A673 (cell line): ENCODE data around the gene SLC34A2. TPM values are rescaled to one million over a fixed set of nuclear protein-coding genes. Genes with fewer than 3 reads are reported as not detected.

Experiments used
- BruUV-seq: library from RNA; stranded (reverse); fragments of 400-500 nt; replicated peaks from 2 replicates; lab custom pipeline; 2021; lab: Mats Ljungman, UMichigan
- CTCF ChIA-PET: fragments of 300-600 bp; sonication (Branson Sonifier 250); formaldehyde crosslinking; loops from one replicate; lab custom pipeline; 2022; ENCODE audit warnings: antibody characterized with exemption; lab: Charles Lee
- POLR2A ChIA-PET: fragments of 300-600 bp; sonication (Branson Sonifier 250); formaldehyde crosslinking; loops from one replicate; lab custom pipeline; 2022; ENCODE audit warnings: antibody characterized with exemption; ENCODE audit not compliant: low non-redundant PET; lab: Charles Lee
- DNase-seq: peaks from one replicate; pipeline ENCODE4 v3.0.0-alpha.2; 2015; ENCODE audit warnings: low spot score
- H3K27ac ChIP-seq: fragments of 200-600 bp; sonication (generic); 2 replicates; pipeline ENCODE4 v1.5.1; 2016; ENCODE audit warnings: mixed run types, low read depth, mild to moderate bottlenecking, mixed read lengths, antibody characterized with exemption, low read length; ENCODE audit not compliant: poor library complexity, severe bottlenecking
- H3K27me3 ChIP-seq: fragments of 200-600 bp; sonication (generic); replicated peaks from 2 replicates; pipeline ENCODE4 v1.6.1; 2017; ENCODE audit warnings: mixed run types, low read depth, mild to moderate bottlenecking, mixed read lengths, antibody characterized with exemption, low read length; ENCODE audit not compliant: insufficient read depth, poor library complexity
- H3K36me3 ChIP-seq: fragments of 200-600 bp; sonication (generic); 2 replicates; pipeline ENCODE4 v1.6.1; 2016; ENCODE audit warnings: mixed run types, mild to moderate bottlenecking, mixed read lengths, antibody characterized with exemption, low read length; ENCODE audit not compliant: insufficient read depth, poor library complexity, severe bottlenecking
- H3K4me1 ChIP-seq: fragments of 200-600 bp; sonication (generic); 2 replicates; pipeline ENCODE4 v1.6.1; 2017; ENCODE audit warnings: mixed run types, mild to moderate bottlenecking, mixed read lengths, antibody characterized with exemption, low read length; ENCODE audit not compliant: insufficient read depth, poor library complexity, severe bottlenecking
- H3K4me3 ChIP-seq: fragments of 200-600 bp; sonication (generic); 2 replicates; pipeline ENCODE4 v1.5.1; 2016; ENCODE audit warnings: low read depth, mixed run types, mild to moderate bottlenecking, mixed read lengths, low read length; ENCODE audit not compliant: poor library complexity, severe bottlenecking
- H3K9me3 ChIP-seq: fragments of 200-600 bp; sonication (generic); 2 replicates; pipeline ENCODE4 v1.6.1; 2016; ENCODE audit warnings: mixed run types, low read depth, mild to moderate bottlenecking, mixed read lengths, antibody characterized with exemption, low read length; ENCODE audit not compliant: poor library complexity, severe bottlenecking
- CTCF ChIP-seq: fragments of 300-800, 200-600 bp; sonication (generic); conservative IDR thresholded peaks from 2 replicates; pipeline ENCODE4 v1.5.1; 2017; ENCODE audit warnings: low read depth, mild to moderate bottlenecking, antibody characterized with exemption, low read length, moderate library complexity, mixed read lengths
- EZH2 ChIP-seq: fragments of 200-600 bp; sonication (generic); IDR thresholded peaks from 2 replicates; pipeline ENCODE4 v1.6.1; 2017; ENCODE audit warnings: borderline replicate concordance, low read depth, mild to moderate bottlenecking, mixed read lengths, antibody characterized with exemption, low read length; ENCODE audit not compliant: poor library complexity, severe bottlenecking
- intact Hi-C: fragments of 100-400 bp; cut with micrococcal nuclease; formaldehyde crosslinking; loops from one replicate; pipeline ENCODE4 v1.10.0; 2022; ENCODE audit not compliant: unreplicated experiment
- total RNA-seq: library from RNA; stranded (reverse); gene quantifications from 2 replicates; pipeline ENCODE4 v1.2.3, GENCODE V29; 2021

The SLC34A2 gene
- total RNA-seq, 1 experiment from 2014 or later: 0.06 TPM

GRCh38 chr4:25722964-25723363 lies 67.3 kb downstream of the SLC34A2 start:
- no peaks in the 10 kb centered on the region for H3K9me3 ChIP-seq
- no peaks in the 10 kb centered on the region for H3K36me3 ChIP-seq
- TF ChIP-seq EZH2 (no peak), CTCF (no peak)
- H3K4me1 ChIP-seq: no peaks in the 10 kb centered on the region
- CTCF ChIA-PET: no interaction called here
- H3K4me3 ChIP-seq: no peak overlapping the region
- no TSS peak for BruUV-seq
- no peaks in the 10 kb centered on the region for H3K27me3 ChIP-seq
- no peak overlapping the region for H3K27ac ChIP-seq
- intact Hi-C loops: no loop called here
- POLR2A ChIA-PET: no interaction called here
- DNase-seq: no peak

- Histone ChIP-seq H3K27me3 (no peaks in the 10 kb centered on the region), H3K36me3 (no peaks in the 10 kb centered on the region), H3K4me1 (no peaks in the 10 kb centered on the region), H3K4me3 (no peak overlapping the region), H3K9me3 (no peaks in the 10 kb centered on the region), H3K27ac (no peak overlapping the region)
- intact Hi-C loops: no loop called here
- DNase-seq: no peak
- ChIA-PET POLR2A (no interaction called here), CTCF (no interaction called here)
- TF ChIP-seq CTCF (no peak), EZH2 (no peak)
- BruUV-seq: no TSS peak
Measured at GRCh38 chr4:25723409-25723808, 67.8 kb downstream of the SLC34A2 start.

- H3K27me3 ChIP-seq: no peaks in the 10 kb centered on the region
- POLR2A ChIA-PET: no interaction called here
- H3K27ac ChIP-seq: no peak overlapping the region
- CTCF ChIA-PET: no interaction called here
- BruUV-seq: no TSS peak
- H3K4me3 ChIP-seq: no peak overlapping the region
- intact Hi-C loops: no loop called here
- no peaks in the 10 kb centered on the region for H3K9me3 ChIP-seq
- DNase-seq: no peak
- H3K4me1 ChIP-seq: no peaks in the 10 kb centered on the region
- no peak for TF ChIP-seq EZH2
- TF ChIP-seq CTCF: no peak
- no peaks in the 10 kb centered on the region for H3K36me3 ChIP-seq
Measured at GRCh38 chr4:25725870-25726269, 70.2 kb downstream of the SLC34A2 start.
